Measurements from ENCODE around the gene DKK3.

The DKK3 gene

DNA sequence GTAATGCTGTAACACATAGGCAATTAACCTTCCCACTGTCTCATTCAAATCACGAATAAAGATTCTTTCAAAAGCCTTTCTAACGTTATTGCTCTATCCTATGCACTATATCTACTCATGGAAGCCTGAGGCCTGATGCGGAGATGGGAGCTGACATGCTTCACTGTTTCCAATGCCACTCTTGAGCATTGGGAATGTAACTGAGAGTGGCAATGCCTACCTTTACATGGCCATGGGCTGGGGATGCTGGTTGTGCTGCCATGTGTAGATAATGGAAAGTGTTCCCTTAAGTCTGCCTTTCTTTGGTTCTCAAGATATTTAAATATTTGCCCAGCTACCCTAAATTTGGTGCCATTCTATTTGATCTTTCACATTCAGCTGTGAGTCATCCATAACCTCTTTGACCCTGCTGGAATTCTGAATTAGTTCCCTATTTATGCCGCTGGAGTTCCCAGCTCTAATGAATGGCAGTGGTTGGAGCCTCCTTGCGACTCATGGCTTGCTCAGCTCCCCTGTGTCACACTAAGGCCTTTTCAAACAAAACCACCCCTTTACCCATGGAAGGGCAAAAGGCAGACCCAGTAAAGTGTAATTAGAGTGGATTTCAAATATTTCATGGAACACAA lies 21.4 kb upstream of the DKK3 start:
- DNase-seq (ENCODE audit: low read depth): no peak

DNA sequence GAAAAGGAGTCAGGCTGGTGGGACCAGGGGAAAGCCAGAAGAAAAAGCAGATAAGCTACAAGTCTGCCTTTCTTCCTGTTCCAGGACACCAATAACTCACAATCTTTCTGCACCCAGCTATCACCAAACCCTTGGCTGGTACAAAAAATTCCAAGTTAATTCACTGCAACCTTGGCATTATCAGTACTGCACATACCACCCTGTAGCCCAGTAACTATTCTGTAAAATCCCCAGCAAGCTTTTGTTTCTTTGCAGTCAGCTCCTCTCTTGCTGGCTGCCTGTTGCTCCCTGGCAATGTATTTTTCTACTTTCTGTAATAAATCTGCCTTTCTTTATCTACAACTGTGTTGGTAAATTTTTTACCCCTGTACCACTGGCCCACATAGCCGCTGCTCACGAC lies 20.7 kb upstream of the DKK3 start:
- DNase-seq (ENCODE audit: low read depth): no peak

DNA sequence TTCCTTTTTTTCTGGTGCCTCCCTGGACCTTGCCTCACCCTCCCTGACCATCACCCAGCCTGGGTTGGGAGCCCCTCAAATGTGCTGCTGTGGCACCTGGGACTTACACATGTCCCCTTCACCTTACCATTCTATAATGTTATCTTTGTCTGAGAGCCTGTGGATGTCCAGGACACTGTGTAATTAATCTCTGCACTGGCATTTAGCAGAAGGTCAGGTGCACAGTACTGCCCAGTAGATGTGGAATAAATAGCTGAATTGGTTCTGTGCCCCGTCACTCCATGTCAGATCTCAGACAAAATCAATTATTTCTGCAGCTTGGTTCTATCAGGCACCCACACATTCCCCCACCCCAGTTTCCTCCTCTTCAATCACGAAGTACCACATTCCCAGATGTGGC lies 19.9 kb upstream of the DKK3 start:
- no peak for DNase-seq (ENCODE audit: low read depth)

DNA sequence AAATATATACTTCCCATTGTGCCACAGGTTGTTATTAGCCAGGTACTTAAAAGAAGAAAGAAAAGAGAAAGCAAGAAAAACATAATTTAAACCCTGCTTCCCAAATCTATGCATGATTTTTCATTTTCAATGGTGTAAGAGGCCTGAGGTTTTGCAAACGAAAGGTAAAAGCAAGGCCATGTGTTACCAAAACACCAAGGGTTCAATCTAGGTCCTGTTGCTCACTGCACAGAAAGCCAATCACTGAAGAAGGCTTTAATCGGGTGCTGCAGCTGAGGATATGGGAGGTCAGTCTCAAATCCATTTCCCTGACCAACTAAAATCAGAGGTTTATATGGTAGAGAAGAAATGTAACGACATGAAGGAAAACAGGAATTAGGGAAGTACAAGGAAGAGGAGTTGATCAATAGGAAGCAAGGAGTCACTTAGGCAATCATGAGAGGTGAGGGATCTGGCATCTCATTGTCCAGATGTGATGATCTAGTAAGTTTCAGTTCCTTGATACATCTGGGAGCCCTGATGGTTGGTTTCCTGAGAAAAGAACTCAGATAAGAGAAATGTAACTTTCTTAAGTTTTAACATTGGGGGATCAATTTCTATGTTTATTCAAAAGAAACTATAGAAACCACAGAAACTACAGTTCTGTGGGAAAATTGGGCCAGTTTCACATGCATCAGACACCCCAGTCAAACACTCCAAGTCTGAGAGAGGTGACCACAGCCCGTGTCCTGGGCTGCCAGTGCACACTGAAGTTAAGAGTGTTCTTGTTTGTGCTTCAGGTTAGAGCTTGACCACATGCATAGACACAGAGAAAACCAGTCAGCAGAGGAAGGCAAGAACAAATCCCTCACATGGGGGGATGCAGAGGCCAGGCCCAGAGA lies 18.1 kb upstream of the DKK3 start:
- no peak for DNase-seq (ENCODE audit: low read depth)

GRCh38 chr11:12024254-12024926 lies 16.0 kb upstream of the DKK3 start:
- no peak for DNase-seq (ENCODE audit: low read depth)

DNA sequence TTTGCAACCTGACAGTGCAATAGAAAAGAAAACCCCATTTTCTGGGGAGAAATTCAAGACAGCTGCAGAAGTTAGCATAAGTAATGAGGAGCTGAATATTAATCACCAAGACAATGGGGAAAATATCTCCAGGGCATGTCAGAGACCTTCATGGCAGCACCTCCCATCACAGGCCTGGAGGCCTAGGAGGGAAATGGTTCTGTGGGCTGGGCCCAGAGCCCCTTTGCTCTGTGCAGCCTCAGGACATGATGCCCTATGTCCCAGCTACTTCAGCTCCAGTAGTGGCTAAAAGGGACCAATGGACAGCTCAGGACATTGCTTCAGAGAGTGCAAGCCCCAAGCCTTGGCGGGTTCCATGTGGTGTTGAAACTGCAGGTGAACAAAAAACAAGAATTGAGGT lies 14.6 kb upstream of the DKK3 start:
- DNase-seq (ENCODE audit: low read depth): no peak

DNA sequence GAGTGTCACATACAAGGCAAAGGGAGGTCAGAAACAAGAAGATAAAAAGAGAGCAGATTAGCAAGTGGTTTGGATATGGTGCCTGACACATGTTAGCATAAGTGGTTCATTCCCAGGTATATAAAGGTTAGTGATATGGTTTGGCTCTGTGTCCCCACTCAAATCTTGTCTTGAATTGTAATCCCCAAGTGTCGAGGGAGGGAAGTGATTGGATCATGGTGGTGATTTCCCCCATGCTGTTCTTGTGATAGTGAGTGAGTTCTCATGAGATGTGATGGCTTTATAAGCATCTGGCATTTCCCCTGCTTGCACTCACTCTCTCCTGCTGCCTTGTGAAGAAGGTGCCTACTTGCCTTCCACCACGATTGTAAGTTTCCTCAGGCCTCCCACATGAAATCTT lies 12.1 kb upstream of the DKK3 start:
- DNase-seq (ENCODE audit: low read depth): no peak

- DNase-seq (ENCODE audit: low read depth): no peak
Observed at GRCh38 chr11:12019866-12020416, 11.5 kb upstream of the DKK3 start.

- no peak for DNase-seq (ENCODE audit: low read depth)
Observed at GRCh38 chr11:12019337-12019736, 10.9 kb upstream of the DKK3 start.

- DNase-seq (ENCODE audit: low read depth): no peak
Observed at GRCh38 chr11:12017865-12018453, 9.5 kb upstream of the DKK3 start.

GRCh38 chr11:12017243-12017678 lies 8.8 kb upstream of the DKK3 start:
- DNase-seq (ENCODE audit: low read depth): peak; percentile 87

DNA sequence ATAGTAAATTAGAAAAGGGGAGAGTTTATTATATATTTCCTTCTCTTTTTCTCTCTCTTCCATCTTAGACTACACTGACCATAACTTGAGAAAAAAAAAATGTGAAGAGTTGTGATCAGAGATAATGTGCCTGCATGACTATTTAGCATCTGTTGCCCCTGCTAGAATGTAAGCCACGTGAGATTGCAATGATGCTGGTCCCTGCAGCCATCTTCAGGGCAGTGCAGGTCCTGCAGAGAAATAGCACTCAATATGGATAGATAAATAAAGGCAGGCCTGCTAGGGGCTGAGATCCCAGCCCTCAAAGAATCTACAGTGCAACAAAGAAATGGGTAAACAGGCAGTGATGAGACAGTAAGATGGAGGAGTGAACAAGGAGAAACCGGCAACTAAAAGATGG lies 7.8 kb upstream of the DKK3 start:
- peak; percentile 22 for DNase-seq (ENCODE audit: low read depth)

DNA sequence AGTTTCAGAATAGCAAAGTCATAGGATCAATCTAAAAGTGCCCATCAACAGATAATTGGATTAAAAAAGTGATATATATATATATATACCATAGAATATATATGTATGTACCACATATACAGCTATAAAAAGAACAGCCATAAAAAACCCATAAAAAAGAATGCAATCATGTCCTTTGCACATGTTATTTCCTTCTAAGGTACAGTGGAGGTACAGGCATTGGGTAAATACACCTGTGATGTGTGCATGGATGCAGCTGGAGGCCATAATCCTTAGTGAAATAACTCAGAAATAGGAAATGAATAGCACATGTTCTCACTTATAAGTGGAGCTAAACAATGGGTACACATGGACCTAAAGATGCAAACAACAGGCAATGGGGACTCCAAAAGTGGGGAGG lies 7.1 kb upstream of the DKK3 start:
- no peak for DNase-seq (ENCODE audit: low read depth)

GRCh38 chr11:12013781-12014180 lies 5.4 kb upstream of the DKK3 start:
- DNase-seq (ENCODE audit: low read depth): no peak

GRCh38 chr11:12009617-12010321 lies 1.3 kb upstream of the DKK3 start:
- no peak for DNase-seq (ENCODE audit: low read depth)

DNA sequence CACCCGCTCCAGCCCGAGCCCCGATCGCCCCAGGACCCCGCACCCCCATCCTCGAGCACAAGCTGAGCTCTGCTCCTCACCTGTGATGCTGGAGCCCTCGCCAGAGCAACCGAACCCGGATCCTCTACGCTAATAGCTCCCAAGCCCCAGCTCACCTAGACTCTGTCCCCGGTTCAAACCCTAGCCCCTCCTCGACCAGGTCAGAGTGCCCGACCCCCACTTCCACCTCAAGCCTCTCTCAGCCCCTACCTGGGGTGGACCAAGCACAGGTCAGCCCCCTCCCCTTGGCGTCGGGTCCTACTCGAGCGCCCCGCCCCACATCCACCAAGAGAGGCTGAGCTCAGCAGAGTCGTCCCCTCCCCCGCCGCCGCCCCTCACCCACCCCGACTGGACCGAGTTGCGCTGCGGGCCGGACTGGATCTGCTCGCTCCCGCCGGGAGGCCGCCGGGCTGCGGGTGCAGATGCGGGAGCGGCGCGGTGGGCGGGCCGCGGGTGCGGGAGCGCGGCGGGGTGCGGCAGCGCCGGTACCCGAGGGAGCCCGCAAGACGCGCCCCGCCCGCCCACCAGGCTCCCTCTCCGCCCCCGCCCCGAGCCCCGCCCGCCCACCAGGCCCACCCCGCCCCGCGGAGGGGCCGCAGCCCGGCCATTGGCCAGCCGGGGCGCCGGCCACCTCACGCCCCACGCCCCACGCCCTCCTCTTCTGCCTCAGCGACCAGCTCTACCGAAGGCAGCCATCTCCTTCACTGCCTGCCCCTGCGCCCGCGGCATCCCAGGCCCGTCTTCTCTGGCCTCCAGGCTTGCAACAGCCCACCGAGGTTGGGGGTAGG lies 577 bp upstream of the DKK3 start:
- peak; percentile 45 for DNase-seq (ENCODE audit: low read depth)

- no peak for DNase-seq (ENCODE audit: low read depth)
Observed at GRCh38 chr11:12007230-12007593, 1.2 kb downstream of the DKK3 start.

DNA sequence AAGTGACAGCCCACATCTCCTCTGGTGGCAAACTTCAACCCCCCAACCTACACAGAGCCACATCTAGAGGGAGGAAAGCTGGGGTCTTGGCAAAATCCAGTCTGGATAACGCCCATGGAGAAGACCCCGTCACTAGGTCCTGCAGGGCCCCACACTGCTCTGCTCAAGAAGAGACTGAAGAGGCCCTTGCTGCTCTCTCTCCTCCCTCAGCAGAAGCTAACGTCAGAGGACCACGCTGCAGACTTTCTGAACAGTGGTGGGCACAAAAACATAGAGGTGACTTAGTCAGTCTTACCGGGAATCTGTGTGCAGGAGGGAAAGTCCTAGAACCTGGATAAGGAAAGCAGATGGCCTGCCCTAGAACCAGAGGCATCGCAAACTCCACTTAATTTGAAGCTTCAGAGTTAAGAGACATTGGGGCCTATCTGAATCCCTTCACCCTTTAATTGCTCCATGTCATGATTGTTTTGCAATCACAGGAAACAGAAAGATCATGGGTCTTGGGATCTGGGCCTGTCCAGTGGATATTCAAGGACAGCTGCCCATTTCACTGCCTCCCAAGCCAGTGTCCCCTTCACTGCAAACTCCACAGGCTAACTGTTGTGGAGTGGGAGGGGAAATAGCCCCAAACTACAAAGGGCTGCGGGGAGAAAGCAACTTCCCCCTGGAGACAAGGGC lies 1.7 kb downstream of the DKK3 start:
- no peak for DNase-seq (ENCODE audit: low read depth)

GRCh38 chr11:12005476-12005875 lies 3.0 kb downstream of the DKK3 start:
- peak; percentile 75 for DNase-seq (ENCODE audit: low read depth)

DNA sequence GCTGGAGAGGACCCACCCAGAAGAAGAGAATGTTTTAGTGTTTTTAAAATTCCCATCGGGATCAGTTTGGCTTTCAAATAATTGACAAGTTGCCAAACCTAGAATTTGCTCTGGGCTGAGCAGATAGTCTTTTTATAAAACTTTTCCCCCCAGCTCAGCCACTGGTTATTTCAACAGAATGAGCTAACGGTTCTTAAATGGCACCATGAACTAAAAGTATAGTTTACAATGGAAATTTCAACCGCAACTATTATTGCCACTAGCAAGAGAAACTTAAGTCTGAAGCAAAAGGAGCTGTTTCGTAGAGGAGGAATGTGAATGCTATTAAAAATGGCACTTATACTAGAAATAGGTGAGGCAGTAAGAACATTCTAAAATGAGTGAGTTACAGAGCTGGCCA lies 3.4 kb downstream of the DKK3 start:
- peak; percentile 34 for DNase-seq (ENCODE audit: low read depth)

Measured in fibroblast of gingiva (primary cell).